Measurements from ENCODE around the gene TCAIM.
"Not testable (repeated sequence)": the region's sequence is repeated elsewhere in the genome, so short reads cannot be mapped to it uniquely, and the experiment has no call there.

Gene TCAIM

DNA sequence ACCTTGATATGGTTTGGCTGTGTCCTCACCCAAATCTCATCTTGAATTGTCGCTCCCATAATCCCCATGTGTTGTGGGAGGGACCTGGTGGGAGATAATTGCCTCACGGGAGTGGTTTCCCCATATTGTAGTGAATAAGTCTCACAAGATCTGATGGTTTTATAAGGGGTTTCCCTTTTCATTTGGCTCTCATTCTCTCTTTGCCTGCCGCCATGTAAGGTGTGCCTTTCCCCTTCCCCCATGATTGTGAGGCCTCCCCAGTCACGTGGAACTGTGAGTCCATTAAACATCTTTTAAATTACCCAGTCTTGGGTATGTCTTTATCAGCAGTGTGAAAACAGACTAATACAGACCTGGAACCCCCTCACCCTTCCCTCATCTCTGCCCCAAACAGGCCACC, 79.6 kb downstream of the TCAIM start:
- not testable (repeated sequence) for DNase-seq

DNA sequence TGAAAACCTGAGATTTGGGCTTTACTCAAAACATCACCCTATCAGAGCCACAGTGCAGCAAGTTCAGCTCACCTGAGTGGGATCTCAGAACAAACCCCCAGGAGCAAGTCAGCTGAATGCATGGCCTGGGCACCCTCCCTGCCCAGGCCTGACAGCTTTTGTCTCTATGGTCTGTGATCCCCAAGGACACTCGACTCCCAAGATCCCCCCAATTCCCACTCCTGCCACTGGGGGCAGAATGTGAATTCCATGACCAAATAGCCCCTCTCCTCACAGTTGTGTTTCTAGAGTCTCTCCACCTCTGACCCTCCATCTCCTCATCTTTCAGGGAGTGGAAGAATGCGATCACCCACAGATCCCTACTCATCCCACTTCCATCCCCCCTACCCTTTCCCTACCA, 80.0 kb downstream of the TCAIM start:
- no peak for DNase-seq

DNA sequence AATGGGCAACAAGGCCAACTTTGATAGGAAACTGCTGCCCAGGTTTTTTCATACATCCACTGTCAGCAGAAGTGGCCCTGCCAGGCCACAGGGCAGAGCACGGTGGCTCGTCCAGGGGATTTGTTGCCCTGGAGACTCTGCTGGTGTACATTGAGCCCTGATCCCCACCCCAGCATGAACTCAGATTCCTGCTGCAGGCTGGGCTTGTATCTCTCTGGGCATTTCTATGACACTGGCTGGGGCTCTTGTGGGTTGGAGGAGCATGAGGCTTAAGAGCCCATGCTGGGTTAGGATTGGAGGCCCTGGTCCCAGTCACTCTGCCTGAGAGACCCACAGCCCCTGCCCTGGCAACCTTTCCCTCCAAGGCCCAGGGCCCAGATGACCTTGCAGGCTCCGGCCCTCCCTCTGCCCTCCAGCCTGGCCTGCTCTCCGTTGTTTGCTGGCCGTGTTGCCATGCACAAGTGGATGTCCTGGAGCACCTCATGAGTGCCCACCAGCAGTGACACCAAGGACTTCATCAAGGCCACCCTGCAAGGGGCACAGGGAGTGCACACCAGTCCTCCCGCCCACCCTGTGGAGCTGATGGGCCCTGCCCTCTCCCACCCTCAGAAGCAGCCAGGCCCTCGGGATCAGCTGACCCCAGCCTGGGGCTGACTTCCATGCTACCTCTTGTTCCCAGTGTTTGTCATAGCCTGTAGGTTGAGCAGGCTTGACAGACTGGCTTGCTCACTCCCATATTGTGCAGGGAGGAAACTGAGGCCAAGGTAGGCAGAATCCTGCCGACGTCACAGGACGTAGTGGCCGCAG, 80.8 kb downstream of the TCAIM start:
- no peak for DNase-seq

DNA sequence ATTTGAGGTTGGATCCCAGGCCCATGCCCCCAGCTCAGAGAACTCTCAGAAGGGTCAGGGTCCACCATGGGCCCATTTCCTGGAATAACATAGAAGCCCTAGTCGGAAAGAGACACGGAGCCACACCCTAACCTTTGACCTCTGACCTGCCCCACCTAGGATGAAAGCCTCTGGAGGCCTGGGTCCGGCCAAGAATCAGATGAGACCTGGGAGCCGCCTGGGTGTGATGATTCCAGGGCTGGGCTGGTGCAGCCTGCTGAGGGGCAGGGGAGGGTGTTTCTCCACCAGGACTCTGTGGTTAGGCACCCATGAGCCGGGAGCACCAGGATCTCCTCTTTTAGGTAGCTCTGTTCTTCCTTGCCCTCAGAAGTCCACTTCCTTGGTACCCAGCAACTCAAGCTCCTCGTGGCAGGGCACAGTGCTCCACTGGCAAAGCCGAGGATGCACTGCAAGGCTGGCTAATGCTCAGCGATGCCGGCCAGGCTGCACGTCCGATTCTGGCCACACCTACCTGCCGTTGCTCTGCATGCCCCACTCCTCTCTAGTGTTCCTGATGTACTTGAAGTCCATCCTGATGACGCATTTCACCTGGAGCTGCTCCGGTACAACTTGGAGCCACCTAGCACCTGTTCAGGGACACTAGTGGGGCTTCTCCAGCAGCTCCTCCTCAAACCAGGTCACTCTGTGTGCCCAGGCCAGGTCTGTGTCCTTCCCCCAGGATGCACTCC, 81.5 kb downstream of the TCAIM start:
- DNase-seq: no peak

DNA sequence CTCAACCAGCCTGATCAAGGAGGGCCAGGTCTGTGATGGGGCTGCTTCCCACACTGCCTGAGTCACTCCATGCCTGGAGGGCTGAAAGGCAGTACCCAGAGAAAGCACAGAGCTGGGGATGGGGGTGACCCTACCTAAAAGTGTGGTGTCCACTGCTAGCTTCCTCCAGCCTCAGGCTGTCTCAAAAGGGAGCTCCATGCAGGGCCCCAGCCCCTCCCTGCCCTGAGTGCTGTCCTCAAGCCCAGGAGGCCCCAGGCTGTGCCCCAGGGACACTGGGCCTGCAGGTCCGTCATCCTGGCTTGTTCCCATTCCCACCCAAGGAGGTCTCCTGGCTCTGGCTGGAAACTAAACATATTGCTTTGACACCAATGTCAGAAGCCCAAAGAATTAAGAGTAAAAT, 82.1 kb downstream of the TCAIM start:
- no peak for DNase-seq

DNA sequence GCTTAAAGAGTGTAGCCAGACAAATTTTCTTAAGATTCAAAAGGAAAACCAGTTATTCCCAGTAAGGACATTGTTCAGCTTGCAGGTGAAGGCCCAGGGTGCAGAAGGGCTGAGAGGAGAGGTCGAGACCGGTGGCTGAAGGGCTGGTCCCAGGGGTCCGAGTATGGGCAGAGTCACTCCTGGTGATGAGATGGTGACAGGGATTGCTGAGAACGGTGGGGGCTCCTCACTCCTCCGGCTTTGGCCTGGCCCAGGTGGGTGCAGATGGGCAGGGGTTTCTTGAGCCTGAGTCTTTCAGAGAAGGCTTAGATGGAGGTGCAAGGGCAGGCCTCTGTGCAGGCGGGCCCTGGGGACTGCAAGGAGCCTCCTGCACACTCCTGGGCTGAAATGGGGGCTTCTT, 82.7 kb downstream of the TCAIM start:
- DNase-seq: no peak

DNA sequence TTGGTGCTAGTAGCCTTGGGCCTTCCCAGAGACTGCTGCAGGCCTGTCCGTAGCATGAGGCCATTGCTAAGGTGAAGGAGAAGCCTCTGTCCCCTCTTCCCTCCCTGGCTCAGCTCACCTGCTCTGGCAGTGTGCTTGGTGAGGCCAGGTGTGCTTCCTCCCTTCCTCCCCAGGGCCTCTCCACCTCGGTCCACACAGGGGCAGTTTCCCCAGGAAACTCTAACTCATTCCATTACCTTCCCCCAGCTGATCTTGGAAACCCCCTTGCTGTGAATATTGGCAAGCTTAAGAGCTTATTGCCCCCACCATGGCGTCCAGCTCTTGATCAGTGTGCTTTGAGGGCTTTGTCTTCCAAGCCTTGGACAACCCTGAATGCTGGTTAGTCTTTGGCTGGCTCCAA, 86.2 kb downstream of the TCAIM start:
- DNase-seq: no peak

DNA sequence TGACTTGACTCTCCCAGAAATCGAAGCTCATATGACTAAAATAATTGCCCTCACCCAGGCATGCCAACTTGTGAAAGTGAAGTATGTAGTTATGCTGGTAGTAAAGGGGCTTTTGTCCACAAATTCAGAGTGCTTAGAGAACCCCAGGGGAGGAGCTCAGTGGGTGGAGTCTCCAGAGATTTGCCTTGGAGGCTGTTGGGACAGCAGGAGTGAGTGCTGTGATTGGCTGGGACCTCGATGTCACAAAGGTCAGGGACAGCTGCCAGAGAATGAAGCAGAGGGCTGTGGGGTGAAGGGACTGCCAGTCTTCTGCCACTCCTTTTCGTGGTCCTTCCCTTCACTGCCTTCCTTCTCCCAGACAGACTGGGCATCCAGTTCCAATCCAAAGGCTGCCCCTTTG, 89.1 kb downstream of the TCAIM start:
- no peak for DNase-seq

DNA sequence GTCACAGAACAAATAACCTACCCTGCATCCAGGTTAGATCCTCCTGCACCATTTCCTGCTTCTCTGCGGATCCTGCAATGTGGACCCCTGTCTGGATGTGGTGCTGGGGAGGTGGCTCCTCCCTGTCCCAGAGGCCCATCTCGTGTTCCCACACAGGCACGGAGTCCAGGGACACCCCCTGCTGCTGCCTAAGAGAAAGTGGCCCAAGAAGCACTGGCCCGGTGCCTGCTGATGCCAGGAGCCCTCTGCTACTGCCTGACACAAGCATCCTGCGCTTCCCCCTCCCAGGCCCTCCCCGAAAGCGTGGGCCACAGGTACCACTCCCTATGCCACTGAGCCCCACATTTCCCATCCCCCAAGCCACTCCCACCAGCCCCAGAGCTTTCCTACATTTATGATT, 90.3 kb downstream of the TCAIM start:
- DNase-seq: no peak

DNA sequence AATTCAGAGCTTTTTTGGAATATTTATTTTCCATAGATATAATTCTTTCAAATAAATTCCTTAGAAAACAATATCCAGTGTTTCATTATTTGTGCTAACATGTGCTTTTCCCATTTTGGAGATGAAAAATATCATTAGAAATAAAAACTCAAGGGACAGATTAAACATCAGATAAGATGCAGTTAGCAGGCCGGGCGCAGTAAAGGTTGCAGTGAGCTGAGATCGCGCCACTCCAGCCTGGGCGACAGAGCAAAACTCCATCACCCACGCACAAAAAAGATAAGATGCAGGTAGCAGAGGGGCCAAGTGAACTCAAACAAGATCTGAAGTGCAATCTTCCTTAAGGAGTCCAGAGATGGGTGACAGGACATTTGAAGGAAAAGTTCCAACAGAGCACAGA, 90.9 kb downstream of the TCAIM start:
- DNase-seq: no peak

DNA sequence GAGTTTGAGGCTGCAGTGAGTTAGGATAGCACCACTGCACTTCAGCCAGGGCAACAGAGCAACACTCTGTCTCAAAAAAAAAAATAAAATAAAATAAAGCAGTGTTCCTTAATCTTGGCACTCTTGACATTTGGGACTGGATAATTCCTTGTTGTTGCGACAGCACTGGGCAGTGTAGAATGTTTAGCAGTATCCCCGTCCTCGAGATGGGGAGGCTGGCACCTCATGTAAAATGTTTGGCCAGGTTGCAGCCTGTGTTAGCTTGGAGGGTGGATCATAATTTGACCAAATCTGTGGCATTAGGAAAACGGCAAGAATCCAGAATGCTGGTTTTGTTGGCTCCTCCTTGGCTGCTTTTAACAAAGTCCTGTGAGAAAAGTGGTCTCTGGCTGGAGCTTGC, 91.9 kb downstream of the TCAIM start:
- DNase-seq: no peak

DNA sequence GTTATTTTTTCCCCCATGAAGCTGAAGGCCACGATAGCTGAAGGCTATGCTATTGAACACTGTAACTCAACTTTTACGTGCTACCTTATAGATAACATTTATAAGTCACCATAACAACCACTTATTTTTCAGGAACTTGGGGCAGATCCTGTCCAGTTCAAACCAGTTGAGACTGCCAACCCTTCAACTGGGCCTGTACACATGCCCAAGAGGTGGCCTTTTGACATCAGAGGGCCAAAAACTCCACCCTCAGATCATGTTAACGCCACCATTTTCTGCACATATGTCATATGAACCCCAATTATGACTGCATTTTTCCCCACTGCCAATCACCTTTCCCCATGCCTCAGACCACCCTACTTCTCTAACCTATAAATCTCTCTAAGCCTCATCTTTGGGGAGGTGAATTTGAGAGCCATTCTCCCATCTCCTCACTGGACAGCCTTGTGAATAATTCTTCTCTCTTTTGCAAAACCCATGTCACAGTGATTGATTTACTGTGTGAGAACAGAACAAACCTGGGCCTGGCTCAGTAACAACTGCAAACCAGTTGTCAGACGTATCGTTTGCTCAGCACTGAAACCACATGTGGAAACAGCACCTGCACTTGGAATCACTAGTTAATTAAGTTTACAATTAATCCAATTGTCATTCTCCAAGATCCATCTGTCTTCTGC, 96.4 kb downstream of the TCAIM start:
- no peak for DNase-seq

DNA sequence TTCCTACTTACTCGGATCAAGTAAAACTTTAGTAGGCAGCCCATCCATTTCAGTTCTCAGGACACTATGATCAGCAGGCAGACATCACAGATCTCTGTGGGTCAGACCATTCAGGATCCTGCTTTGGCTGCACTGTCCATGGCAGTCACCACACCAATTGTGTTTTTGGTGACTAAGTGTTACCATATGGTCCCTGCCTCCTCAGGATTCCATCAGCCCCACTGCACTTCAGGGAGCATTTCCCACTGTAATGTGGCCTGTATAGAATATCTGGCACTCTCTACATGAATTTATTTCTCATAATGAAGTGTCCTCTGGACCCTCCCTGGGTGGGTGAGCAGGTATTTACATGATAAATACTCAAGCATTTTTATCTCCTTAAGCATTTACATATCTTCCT, 97.6 kb downstream of the TCAIM start:
- DNase-seq: no peak

DNA sequence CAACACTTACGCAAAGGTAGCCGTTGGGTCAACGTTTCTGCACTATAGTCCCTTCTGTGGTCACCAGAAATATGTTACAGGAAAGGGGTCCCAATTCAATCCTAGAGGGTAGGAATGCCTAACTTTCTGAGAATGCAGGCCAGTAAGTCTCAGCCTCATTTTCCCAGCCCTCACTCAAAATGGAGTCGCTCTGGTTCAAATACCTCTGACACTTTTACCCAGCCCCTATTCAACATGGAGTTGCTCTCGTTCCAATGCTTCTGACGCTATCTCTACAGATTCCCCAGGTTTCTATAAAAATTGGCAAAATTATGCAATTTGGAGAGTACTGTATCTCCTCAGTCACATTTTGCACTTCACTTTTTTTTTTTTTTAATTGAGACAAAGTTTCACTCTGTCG, 99.2 kb downstream of the TCAIM start:
- DNase-seq: no peak

DNA sequence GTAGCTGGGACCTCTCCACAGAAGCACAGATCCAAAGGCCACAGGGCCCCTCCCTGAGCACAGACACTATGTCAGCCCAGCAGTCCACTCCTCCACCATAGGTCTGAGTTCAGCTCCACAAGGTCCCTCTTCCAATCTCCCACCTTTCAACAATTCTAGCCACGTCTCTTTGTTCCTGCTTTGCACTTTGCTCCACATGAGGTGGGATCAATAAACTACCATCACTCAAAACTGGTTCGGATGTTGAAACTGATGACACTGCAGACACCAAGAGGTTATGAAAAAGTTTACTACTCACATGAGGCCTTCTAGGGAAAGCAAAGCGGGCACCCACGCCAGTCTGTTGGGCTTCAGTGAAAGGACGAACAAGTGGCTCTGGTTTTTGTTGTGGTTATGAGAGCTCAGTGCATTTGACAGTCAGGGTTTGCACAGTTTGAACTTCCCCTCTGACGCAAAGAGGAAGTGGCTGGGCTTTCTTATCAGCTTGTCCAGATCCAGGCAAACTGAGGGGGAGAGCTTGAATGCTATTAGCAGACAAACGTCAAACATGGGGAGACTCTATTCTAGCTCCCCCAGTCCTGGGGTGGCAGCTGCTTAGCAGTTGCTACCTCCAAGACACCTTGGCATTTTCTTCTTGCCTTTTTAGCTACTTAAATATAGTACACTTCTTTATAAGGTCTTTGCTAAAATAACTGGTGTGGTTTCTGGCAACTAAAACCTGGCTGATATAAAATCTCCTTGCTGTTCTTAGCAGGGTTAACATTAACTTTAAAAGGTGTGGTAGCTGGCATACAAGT, 101.1 kb downstream of the TCAIM start:
- no peak for DNase-seq

DNA sequence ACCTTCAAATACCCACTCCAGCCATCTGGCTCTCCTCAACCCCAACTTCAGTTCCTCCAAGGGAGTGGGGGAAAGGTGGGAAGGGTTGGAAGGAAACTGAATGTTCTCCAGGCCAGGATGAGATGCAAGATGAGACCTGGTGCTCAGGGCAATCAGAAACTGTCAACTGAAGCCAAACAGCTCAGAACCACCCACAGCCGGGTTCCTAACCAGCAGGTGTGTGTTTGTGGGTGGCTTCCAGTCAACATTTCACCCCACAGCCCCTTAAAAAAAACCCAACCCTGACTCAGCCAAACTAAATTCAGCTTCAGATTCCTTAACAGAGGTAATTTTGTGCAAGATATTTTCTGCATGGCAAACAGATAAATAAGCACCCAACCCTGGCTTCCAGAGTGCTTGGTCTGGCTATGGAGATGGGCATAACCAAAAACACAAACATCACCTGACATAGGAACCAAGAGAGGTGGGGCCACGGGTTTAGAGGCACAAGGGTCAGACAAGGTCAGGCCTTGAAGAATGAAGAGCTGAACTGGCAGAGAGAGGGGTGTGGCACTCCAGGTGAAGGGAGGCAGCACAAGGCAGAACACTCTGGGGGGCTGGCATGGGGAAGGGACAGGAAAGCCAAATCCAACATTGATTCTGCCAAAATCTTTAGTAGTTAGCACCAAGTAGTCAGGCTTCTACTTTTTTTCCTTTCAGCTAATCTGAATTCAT, 104.2 kb downstream of the TCAIM start:
- DNase-seq: no peak

DNA sequence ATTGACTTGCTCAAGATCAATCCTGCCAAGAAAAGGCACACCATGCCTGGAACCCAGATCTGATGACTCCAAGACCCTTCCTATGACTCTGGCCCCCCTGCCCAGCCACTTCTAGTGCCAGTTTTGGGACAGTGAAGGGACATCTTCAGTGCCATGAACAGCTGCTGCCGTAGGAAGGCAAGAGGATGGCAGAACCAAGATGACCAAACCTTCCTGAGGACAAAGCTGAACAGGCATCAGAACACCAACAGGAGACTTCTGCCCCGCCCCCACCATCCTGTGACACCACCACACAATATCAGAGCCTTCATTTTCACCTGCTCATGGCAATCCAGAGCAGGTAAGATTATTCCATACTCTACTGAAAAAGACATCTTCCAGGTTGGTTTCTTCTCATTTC, 105.9 kb downstream of the TCAIM start:
- no peak for DNase-seq

DNA sequence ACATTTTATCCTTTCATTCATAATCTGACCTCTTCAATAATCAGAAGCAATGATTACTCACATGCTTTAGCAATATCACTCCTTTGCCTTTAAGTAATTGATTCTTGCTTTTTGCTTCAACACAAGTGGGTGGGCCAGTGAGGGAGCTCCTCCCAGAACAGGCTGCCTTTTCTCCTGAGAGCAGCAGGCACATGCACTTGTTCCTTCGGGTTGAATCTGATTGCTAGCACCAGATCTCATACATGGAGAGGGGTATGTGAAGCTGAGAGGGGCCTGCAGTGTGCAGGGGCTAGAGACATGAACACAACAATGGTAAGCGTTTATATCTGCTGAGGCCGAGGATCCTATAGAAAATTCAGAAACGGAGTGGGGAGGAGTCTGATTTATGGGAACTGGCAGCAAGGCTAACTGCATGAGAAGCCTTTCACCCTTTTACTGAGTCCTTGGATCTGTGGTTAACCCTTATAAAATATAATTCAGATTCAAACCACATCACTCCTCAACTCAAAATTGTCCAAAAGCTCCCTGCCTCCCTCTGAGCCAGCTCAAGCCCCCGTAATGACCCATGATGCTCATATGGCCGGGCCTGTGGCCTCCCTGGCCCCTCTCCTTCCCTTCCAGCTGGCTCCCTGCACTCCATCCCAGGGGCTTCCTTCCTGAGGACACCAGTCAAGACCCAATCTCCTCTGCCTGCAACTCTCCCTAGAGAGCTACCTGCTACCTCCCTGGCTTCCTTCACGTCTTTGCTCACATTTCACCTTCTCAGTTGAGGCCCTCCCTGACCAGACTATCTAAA, 106.5 kb downstream of the TCAIM start:
- no peak for DNase-seq

DNA sequence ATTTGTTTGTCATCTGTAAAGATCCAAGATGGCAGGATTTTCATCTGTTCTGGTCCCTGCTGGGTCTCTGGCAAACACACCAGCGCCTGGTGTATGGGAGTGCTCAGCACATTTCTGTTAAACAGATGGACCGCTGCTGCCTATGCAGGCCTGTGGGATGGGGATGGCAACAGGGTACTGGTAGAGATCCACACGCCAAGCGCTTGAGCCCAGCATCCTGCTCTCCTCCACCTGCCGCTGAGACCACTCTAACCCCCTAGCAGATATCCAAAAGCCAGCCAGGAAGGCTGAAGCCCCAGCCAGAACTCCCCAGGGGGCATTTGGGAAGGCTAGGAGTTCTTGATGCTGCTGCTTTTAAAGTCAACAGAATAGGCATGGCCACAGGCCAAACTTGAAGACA, 107.2 kb downstream of the TCAIM start:
- no peak for DNase-seq

DNA sequence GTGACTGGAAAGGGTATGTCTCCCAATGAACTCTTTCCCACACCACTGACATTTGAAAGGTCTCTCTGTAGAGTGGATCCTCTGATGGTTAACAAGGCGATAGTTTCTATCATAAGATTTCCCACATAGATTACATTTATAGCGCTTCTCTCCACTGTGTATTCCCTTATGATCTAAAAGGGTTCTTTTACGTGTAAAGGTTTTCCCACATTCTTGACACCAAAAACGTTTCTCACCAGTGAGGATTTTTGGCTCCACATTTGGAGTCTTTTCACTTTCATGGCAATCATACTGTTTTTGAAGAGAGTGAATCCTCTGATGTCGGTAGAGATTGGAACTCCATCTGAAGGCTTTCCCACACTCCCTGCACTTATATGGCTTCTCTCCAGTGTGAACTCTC, 108.4 kb downstream of the TCAIM start:
- DNase-seq: no peak

DNA sequence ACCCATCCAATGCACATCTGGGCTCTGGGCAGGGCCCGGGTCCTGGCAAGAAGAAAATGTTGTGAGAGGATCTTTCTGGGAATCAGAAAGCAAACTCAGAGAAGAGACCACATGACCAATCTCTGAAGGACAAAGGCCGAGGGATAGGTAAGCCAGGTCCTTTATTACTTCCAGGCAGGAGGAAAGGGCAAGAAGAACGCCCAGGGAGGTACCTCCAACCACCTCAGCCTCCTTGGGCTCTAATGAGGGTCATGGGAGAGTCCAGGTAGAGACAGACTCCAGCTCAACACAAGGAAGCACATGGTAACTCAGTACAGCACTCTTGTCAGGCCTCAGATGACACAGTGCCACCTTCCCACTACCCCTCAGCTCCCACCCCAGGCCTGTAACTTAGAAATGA, 112.9 kb downstream of the TCAIM start:
- no peak for DNase-seq

DNA sequence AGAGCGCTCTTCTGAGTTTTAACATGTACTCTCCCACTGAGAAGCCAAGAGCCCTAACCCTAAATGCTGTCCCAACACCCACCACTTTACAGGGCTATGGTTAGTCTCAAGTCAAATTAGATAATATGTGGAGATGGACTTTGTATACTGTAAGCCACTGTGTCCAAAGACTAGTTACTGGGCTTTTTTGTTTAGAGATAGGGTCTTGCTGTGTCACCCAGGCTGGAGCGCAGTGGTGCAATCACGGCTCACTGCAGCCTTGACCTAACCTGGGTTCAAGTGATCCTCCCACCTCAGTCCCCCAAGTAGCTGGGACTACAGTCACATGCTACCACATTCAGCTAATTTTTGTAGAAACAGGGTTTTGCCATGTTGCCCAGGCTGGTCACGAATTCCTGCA, 115.7 kb downstream of the TCAIM start:
- DNase-seq: no peak

Measured in NCI-H446 treated with DMSO at 0.1 percent for 48 hours (cell line).